IPS DF 4.7 (cell line): Measurements from ENCODE around the gene PIKFYVE.
"Not testable (repeated sequence)": the region's sequence is repeated elsewhere in the genome, so short reads cannot be mapped to it uniquely, and the experiment has no call there.

Experiments
- DNase-seq: peaks from one replicate; pipeline ENCODE4 v3.0.0-alpha.2; 2013; ENCODE audit warnings: low spot score; ENCODE audit errors: extremely low read depth

The PIKFYVE gene

DNA sequence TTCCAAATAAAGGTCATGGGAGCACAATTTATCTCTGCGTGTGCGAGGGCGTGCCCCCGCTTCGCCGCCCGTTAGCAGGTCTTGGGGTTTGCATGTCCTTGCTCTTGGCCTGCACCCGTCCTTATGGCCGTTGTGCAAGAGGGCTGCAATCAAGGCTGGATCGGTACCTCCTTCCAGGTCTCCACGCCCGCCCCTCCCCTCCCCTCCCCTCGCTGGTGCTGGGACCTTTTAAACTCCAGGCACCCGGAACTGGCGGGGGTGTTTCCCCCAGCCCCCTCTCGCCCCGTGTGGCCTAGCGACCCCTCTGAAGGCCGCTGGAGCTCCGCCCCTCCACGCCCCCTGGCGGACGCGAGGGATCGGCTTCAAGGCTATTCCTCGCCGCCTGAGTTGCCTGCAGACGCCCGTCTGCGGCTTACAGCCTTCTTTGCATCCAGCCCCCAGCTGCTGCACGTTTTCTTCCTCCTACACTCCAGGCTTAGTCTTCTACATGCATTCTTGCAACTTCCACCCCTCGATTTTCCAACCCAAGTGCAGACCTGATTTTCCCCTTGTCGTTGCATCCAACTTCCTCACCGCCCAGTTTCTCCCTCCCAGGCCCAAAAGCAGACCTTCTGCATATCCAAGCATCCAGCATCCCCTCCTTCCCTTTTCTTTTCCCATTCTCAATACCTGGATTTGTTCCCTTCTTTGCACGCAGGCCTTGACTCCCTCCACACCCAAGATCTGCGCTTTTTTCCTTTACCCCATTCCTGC lies 11.8 kb upstream of the PIKFYVE start:
- no peak for DNase-seq

- no peak for DNase-seq
These were observed 11.0 kb upstream of the PIKFYVE start, which contains the start of gene IDH1 for GRCh38 chr2:208254871-208255556. TSS of gene IDH1 (minus strand) at chr2:208255071. CDS start at chr2:208251551, 3,520 bp downstream.

GRCh38 chr2:208255557-208256106 lies 10.4 kb upstream of the PIKFYVE start:
- DNase-seq: no peak

DNA sequence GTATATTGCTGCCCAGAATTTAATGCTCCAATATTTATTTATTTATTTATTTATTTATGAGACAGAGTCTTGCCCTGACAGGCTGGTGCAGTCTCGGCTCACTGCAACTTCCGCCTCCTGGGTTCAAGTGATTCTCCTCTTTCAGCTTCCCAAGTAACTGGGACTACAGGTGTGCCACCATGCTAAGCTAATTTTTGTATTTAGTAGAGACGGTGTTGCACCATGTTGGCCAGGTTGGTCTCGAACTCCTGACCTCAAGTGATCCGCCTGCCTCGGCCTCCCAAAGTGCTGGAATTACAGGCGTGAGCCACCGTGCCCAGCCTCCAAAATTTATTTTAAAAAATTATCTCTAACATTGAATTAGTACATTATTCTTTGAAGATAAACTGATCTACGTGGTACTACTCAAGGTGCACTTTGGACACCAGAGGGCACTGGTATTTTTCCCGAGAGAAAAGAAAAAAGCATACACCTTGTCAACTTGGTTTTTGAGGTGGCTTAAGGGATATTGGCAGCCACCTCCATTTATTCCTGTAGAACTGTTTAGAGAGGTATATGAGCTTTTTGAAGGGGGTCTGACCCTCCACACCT lies 9.8 kb upstream of the PIKFYVE start:
- no peak for DNase-seq

DNA sequence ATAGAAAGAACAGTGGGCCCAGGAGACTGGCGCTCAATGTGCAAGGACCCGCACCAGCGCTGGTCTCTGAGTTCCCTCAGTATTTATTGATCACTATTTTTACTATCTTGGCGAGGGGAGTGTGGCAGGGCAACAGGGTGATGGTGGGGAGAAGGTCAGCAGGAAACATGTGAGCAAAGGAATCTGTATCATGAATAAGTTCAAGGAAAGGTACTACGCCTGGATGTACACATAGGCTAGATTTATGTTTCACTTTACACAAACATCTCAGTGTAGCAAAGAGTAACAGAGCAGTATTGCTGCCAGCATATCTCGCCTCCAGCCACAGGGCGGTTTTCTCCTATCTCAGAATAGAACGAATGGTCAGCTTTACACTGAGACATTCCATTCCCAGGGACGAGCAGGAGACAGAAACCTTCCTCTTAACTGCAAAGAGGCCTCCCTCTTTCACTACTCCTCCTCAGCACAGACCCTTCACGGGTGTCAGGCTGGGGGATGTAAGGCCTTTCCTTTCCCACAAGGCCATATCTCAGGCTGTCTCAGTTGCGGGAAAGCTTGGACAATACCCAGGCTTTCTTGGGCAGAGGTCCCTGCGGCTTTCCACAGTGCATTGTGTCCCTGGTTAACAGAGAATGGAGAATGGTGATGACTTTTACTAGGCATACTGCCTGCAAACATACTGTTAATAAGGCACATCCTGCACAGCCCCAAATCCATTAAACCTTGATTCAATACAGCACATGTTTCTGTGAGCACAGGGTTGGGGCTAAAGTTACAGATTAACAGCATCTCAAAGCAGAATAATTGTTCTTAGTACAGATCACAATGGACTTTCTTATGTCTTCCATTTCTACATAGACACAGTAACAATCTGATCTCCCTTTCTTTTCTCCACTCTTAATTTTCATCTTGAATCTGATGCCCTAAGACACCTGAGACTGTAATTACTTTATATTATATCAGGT lies 8.9 kb upstream of the PIKFYVE start:
- not testable (repeated sequence) for DNase-seq

DNA sequence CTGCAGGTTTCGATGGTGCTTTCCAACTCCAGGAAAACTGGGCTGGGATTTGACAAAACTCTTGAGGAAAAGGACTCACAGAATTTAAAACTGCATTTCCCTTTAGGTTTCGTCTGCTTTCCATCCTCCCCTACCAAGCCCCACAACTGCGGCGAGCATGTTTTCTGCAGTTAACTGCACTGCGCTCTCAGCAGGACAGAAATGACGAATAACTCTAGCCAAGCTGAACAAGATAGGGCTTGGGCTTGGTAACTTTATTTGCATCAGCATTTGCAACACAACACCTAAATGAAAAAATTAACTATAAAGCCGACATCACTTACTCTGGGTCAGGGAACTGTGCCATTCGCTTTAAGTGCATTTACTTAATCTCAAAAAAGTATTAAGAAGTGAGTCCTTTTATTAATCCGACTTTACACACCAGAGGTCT lies 669 bp upstream of the PIKFYVE start:
- no peak for DNase-seq

DNA sequence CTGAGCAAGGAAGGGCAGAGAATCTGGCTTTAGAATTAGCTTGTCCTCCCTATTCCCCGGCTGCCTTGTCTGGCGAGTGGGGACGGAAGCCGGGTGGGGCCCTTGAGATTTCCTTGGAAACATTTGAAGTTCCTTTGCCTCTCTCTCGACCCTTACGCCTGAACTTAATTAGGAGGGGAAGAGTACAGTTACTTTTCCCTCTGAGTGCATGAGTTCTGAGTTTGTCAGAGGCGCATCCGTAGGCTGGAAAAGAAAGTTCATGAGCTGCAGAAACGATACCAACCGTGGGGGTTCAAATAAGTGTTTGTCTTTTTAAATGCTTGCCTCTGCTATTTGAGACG lies 468 bp downstream of the PIKFYVE start:
- no peak for DNase-seq

DNA sequence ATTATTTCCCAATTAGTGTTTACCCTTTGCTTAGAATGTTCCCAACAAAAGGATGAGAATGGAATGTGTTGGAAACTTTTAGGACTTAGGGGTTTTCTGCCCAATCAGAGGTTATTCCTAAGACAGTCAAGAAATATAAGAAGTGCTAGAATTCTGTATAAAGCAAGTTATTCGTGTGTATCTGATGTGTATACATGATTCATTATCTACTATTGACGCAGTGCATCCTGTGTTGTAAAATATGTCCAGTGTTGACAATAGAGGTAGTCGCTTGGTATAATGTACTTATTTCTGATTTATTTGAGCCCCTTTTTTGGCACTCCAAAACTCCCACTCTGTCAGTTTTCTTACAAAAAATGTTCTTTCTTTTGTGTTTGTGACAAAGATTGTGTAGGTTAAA lies 881 bp downstream of the PIKFYVE start:
- no peak for DNase-seq

DNA sequence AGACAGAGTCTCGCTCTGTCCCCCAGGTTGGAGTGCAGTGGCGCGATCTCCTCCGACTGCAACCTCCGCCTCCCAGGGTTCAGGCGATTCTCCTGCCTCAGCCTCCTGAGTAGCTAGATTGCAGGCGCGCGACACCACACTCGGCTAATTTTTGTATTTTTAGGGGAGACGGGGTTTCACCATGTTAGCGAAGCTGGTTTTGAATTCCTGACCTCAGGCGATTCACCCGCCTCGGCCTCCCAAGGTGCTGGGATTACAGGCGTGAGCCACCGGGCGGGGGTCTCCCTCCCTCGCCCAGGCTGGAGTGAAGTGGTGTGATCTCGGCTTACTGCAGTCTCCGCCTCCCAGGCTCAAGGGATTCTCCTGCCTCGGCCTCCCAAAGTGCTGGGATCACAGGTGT lies 1.5 kb downstream of the PIKFYVE start:
- DNase-seq: not testable (repeated sequence)

GRCh38 chr2:208268156-208268952 lies 2.3 kb downstream of the PIKFYVE start:
- DNase-seq: no peak

GRCh38 chr2:208269091-208269490 lies 3.0 kb downstream of the PIKFYVE start:
- no peak for DNase-seq

GRCh38 chr2:208274748-208275147 lies 8.7 kb downstream of the PIKFYVE start:
- DNase-seq: no peak

GRCh38 chr2:208278549-208278948 lies 12.5 kb downstream of the PIKFYVE start:
- DNase-seq: no peak

DNA sequence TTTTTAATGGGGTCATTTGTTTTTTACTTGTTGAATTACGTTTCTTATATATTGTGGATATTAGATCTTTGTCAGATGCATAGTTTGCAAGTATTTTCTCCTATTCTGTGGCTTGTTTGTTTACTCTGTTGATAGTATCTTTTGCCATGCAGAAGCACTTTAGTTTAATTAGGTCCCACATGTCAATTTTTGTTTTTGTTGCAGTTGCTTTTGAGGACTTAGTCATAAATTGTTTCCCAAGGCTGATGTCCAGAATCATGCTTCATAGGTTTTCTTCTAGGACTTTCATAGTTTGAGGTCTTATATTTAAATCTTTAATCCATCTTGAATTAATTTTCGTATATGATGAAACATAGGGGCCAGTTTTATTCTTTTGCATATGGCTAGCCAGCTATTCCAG lies 13.2 kb downstream of the PIKFYVE start:
- no peak for DNase-seq

DNA sequence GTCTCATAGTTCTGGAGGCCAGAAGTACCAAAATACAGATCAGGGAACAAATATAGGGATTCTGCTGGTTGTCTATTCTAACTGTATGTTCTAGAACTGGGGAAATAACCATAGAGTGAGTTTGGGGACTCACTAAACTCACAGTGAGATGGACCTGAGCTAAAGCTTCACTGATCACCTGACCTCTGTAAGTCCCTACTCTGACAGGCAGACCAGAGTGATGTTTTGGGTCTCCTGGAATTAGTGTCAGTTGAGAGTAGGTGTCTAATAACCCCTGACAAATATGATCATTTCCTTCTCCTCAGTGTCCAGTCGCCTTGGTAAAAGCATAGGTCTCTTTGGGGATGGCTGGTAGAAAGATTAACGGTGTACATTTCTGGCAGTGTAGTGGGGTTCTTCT lies 14.2 kb downstream of the PIKFYVE start:
- no peak for DNase-seq

- no peak for DNase-seq
These were observed 14.9 kb downstream of the PIKFYVE start for GRCh38 chr2:208280933-208281332.

DNA sequence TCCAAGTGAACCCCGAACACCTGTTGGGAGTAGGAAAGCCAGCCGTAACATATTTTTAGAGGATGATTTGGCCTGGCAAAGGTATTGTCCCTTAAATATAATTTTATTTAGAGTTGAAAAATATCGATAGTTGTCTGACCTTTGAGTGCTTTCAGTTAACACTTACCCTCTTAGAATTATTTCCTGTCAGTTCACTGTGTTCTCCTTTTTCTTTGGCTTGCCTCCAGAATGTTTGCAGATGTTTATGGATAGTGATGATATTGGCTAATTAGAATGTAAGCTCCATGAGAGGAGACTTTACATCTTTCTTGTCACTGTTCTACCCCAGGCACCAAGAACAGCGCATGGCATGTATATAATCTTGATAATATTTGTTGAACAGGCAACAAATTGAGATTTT lies 19.8 kb downstream of the PIKFYVE start:
- DNase-seq: no peak

GRCh38 chr2:208294482-208295024 lies 28.5 kb downstream of the PIKFYVE start:
- DNase-seq: no peak

GRCh38 chr2:208295834-208296233 lies 29.8 kb downstream of the PIKFYVE start:
- no peak for DNase-seq

DNA sequence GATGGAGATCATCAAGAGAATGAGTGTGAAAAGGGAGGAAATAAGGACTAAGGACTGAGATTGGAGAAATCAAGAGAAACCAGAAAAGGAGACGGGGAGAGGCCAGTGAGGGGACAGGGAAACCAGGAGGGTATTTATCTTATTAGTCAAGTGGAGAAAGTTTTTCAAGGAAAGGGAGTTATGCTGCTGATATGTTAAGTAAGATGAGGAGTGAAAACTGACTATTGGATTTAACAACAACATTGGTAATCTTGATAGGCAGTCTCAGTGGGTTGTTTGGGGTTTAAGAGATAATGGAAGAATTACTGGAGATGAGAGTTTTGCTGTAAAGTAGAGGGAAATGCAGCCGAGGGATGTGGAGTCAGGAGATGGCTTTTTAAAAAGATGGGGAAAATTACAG lies 30.6 kb downstream of the PIKFYVE start:
- no peak for DNase-seq
